ENCODE measurements around the gene DEFB132. TPM values are rescaled to one million over a fixed set of nuclear protein-coding genes. Genes with fewer than 3 reads are reported as not detected.

DEFB132 gene
- total RNA-seq, 1 donor from 2014 or later = not detected

DNA sequence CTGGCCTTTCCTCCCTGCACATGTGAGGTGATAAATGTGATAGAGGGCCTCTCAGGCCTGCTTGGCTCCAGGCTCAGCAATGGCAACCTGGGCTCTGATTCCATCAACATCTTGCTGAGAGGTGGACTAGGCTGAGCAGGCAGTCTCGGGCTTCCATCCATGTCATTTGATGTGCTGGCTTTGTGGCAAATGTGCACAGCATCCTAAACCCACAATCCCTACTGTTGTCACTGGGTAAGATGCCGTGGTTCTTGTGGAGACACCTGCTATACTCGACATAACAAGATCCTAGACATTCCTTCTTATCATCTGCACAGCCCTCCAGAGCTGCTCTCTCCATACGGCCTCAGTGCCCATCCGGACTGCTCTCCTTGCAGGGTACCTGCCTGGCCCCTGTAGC is 37.1 kb downstream of the DEFB132 start:
- peaks cover 15% of the 10 kb centered on the region for H3K9me3 Mint-ChIP-seq (ENCODE audit: unreplicated experiment)
- no peak for TF ChIP-seq CTCF (IDR thresholded peaks at IDR 0.05; ENCODE audit: partially characterized antibody, unreplicated experiment)
- H3K27me3 Mint-ChIP-seq (ENCODE audit: unreplicated experiment) = peaks cover 12% of the 10 kb centered on the region
- H3K27ac Mint-ChIP-seq (ENCODE audit: unreplicated experiment) = no peak overlapping the region
- H3K36me3 Mint-ChIP-seq (ENCODE audit: unreplicated experiment) = peaks cover 4% of the 10 kb centered on the region
- H3K4me3 Mint-ChIP-seq (ENCODE audit: unreplicated experiment) = no peak overlapping the region
- H3K4me1 Mint-ChIP-seq (ENCODE audit: low read depth, unreplicated experiment) = peaks cover 16% of the 10 kb centered on the region
- DNase-seq = no peak

- DNase-seq = no peak
- Mint-ChIP-seq H3K36me3 (ENCODE audit: unreplicated experiment) (peaks cover 4% of the 10 kb centered on the region), H3K27me3 (ENCODE audit: unreplicated experiment) (peaks cover 12% of the 10 kb centered on the region), H3K9me3 (ENCODE audit: unreplicated experiment) (peaks cover 13% of the 10 kb centered on the region), H3K27ac (ENCODE audit: unreplicated experiment) (peak overlapping the region; percentile 77), H3K4me3 (ENCODE audit: unreplicated experiment) (peak overlapping the region; percentile 81), H3K4me1 (ENCODE audit: low read depth, unreplicated experiment) (peaks cover 23% of the 10 kb centered on the region)
- no peak for TF ChIP-seq CTCF (IDR thresholded peaks at IDR 0.05; ENCODE audit: partially characterized antibody, unreplicated experiment)
Measured at GRCh38 chr20:295804-296203, 38.3 kb downstream of the DEFB132 start.

GRCh38 chr20:297098-297924 is 39.8 kb downstream of the DEFB132 start, which contains the start of gene ZCCHC3:
Gene ZCCHC3, plus strand, starts transcription at chr20:297570. Its CDS starts 17 bp downstream, at chr20:297587.
- peak; percentile 89 for DNase-seq
- TF ChIP-seq CTCF (IDR thresholded peaks at IDR 0.05; ENCODE audit: partially characterized antibody, unreplicated experiment) = peak; percentile 3
- Mint-ChIP-seq H3K27ac (ENCODE audit: unreplicated experiment) (peak within 1 kb of the TSS; percentile 98), H3K36me3 (ENCODE audit: unreplicated experiment) (peaks cover 4% of the 10 kb centered on the region), H3K4me1 (ENCODE audit: low read depth, unreplicated experiment) (peaks cover 28% of the 10 kb centered on the region), H3K27me3 (ENCODE audit: unreplicated experiment) (peaks cover 12% of the 10 kb centered on the region), H3K4me3 (ENCODE audit: unreplicated experiment) (peak within 1 kb of the TSS; percentile 100), H3K9me3 (ENCODE audit: unreplicated experiment) (peaks cover 13% of the 10 kb centered on the region)

GRCh38 chr20:297925-298775 is 40.6 kb downstream of the DEFB132 start:
- Mint-ChIP-seq H3K9me3 (ENCODE audit: unreplicated experiment) (peaks cover 15% of the 10 kb centered on the region), H3K27me3 (ENCODE audit: unreplicated experiment) (peaks cover 14% of the 10 kb centered on the region), H3K27ac (ENCODE audit: unreplicated experiment) (peak overlapping the region; percentile 98), H3K36me3 (ENCODE audit: unreplicated experiment) (peaks cover 8% of the 10 kb centered on the region), H3K4me3 (ENCODE audit: unreplicated experiment) (peak overlapping the region; percentile 100), H3K4me1 (ENCODE audit: low read depth, unreplicated experiment) (peaks cover 30% of the 10 kb centered on the region)
- peak; percentile 50 for DNase-seq
- TF ChIP-seq CTCF (IDR thresholded peaks at IDR 0.05; ENCODE audit: partially characterized antibody, unreplicated experiment) = no peak

Data from glutamatergic neuron (in vitro differentiated cells).